H1 (cell line): ENCODE results near the gene FOXP4. TPM values are rescaled to one million over a fixed set of nuclear protein-coding genes. Genes with fewer than 3 reads are reported as not detected.

Experiments used
- GABPA ChIP-seq: IDR thresholded peaks from 2 replicates; pipeline ENCODE4 v1.6.1; 2011; ENCODE audit warnings: mild to moderate bottlenecking, low read length, moderate library complexity, borderline replicate concordance; ENCODE audit not compliant: insufficient read depth
- polyA plus RNA-seq, 7 experiments: library from polyadenylated mRNA; depleted of rRNA in 3 of 7; stranded (reverse) in 5 of 7; unstranded in 2 of 7; fragments of >200 nt in 5 of 7; fragments of 200-250 nt in 2 of 7; gene quantifications; 1 replicate in 5 of 7; 2 replicates in 1 of 7; 4 replicates in 1 of 7; pipeline versions ENCODE4 v1.2.1 to v1.2.3, GENCODE V29; 2011 to 2013; ENCODE audit warnings: missing spikeins in 2 of 7, mixed read lengths in 2 of 7
- total RNA-seq: library from RNA; stranded (reverse); fragmentation: NEBNext Ultra II Directional; extraction: Animal tissue kit (Norgen Biotek cat#: 25700); gene quantifications from 2 replicates; pipeline ENCODE4 v1.2.1, GENCODE V29; 2021

FOXP4 gene
- total and polyA plus RNA-seq, 2 of the 8 experiments (the other 6 are each of a cell fraction or from before 2014, with no cell fraction given): 4.8 to 13.3 TPM

DNA sequence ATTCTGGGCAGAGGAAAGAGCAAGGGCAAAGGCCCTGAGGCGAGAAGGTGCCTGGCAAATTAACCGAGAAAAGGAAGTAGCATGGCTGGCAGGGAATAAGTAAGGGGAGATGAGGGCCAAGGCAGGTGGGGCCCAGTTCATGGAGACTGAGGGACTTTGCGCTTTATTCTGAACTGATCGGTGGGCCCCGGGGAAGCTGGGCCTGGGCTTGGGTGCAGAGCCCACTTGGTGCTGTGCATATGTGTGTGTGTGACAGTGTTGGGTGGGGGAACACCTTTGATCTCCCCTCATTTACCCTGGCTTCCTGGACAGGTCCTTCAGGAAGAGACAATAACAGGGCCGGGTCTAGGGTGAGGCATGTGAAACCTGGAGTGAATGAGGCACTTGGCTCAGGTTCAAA lies 89.2 kb downstream of the FOXP4 start (continued):
- TF ChIP-seq GABPA: no peak
- TF ChIP-seq, all 59 proteins: peak for 0
